ENCODE data around the gene ZNF189.

ZNF189 gene

DNA sequence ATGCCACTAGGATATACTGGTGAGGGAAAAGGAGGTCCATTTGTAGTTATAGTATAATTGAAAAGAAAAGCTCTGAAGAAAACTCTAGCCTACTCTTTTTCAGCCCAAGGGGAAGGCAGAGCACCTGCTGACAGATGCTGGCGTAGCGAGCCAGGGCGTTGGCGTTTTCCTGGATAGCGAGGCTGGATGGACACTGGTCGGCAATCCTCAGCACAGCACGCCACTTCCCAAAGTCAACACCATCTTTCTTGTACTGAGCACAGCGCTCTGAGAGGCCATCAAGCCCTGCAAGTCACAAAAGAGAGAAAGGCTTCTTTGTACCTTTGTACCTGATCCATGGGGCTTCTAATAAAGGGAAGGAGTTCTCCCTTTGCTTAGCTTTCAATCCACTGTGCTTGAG lies 28.7 kb downstream of the ZNF189 start:
- TF ChIP-seq, protein P1, sequence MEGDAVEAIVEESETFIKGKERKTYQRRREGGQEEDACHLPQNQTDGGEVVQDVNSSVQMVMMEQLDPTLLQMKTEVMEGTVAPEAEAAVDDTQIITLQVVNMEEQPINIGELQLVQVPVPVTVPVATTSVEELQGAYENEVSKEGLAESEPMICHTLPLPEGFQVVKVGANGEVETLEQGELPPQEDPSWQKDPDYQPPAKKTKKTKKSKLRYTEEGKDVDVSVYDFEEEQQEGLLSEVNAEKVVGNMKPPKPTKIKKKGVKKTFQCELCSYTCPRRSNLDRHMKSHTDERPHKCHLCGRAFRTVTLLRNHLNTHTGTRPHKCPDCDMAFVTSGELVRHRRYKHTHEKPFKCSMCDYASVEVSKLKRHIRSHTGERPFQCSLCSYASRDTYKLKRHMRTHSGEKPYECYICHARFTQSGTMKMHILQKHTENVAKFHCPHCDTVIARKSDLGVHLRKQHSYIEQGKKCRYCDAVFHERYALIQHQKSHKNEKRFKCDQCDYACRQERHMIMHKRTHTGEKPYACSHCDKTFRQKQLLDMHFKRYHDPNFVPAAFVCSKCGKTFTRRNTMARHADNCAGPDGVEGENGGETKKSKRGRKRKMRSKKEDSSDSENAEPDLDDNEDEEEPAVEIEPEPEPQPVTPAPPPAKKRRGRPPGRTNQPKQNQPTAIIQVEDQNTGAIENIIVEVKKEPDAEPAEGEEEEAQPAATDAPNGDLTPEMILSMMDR (IDR thresholded peaks at IDR 0.05; ENCODE audit: low read depth, low read length, missing control alignments), result no peak
- Histone ChIP-seq H3K36me3 (replicated peaks) (no peaks in the 10 kb centered on the region), H3K27ac (no peak overlapping the region), H3K4me3 (ENCODE audit: low read depth, low read length) (no peak overlapping the region), H3K27me3 (replicated peaks) (no peaks in the 10 kb centered on the region)
- in situ Hi-C loops (cut with HindIII; ENCODE audit: low pct_ligation_motif_present, low sequenced_read_pairs), result no loop called here
- no peak for DNase-seq

GRCh38 chr9:101427957-101428655 lies 29.5 kb downstream of the ZNF189 start:
- Histone ChIP-seq H3K4me3 (ENCODE audit: low read depth, low read length) (no peak overlapping the region), H3K27ac (no peak overlapping the region), H3K36me3 (replicated peaks) (no peaks in the 10 kb centered on the region), H3K27me3 (replicated peaks) (no peaks in the 10 kb centered on the region)
- in situ Hi-C loops (cut with HindIII; ENCODE audit: low pct_ligation_motif_present, low sequenced_read_pairs), result no loop called here
- TF ChIP-seq, protein P1 (IDR thresholded peaks at IDR 0.05; ENCODE audit: low read depth, low read length, missing control alignments), result no peak
- DNase-seq, result no peak

- no peaks in the 10 kb centered on the region for H3K27me3 ChIP-seq (replicated peaks)
- TF ChIP-seq, protein P1 (IDR thresholded peaks at IDR 0.05; ENCODE audit: low read depth, low read length, missing control alignments), result no peak
- DNase-seq, result no peak
- no peak overlapping the region for H3K4me3 ChIP-seq (ENCODE audit: low read depth, low read length)
- no peaks in the 10 kb centered on the region for H3K36me3 ChIP-seq (replicated peaks)
- in situ Hi-C loops (cut with HindIII; ENCODE audit: low pct_ligation_motif_present, low sequenced_read_pairs), result no loop called here
- no peak overlapping the region for H3K27ac ChIP-seq
These were observed 30.3 kb downstream of the ZNF189 start for GRCh38 chr9:101428909-101429308.

- no peak for DNase-seq
- Histone ChIP-seq H3K4me3 (ENCODE audit: low read depth, low read length) (no peak overlapping the region), H3K36me3 (replicated peaks) (no peaks in the 10 kb centered on the region), H3K27ac (no peak overlapping the region), H3K27me3 (replicated peaks) (no peaks in the 10 kb centered on the region)
- TF ChIP-seq, protein P1 (IDR thresholded peaks at IDR 0.05; ENCODE audit: low read depth, low read length, missing control alignments), result no peak
- in situ Hi-C loops (cut with HindIII; ENCODE audit: low pct_ligation_motif_present, low sequenced_read_pairs), result no loop called here
These were observed 31.1 kb downstream of the ZNF189 start for GRCh38 chr9:101429736-101430135.

- DNase-seq, result no peak
- Histone ChIP-seq H3K27ac (no peak overlapping the region), H3K27me3 (replicated peaks) (no peaks in the 10 kb centered on the region), H3K4me3 (ENCODE audit: low read depth, low read length) (no peak overlapping the region), H3K36me3 (replicated peaks) (no peaks in the 10 kb centered on the region)
- in situ Hi-C loops (cut with HindIII; ENCODE audit: low pct_ligation_motif_present, low sequenced_read_pairs), result no loop called here
- TF ChIP-seq, protein P1 (IDR thresholded peaks at IDR 0.05; ENCODE audit: low read depth, low read length, missing control alignments), result no peak
These were observed 33.5 kb downstream of the ZNF189 start for GRCh38 chr9:101432171-101432570.

- Histone ChIP-seq H3K36me3 (replicated peaks) (no peaks in the 10 kb centered on the region), H3K27me3 (replicated peaks) (no peaks in the 10 kb centered on the region), H3K27ac (no peak overlapping the region), H3K4me3 (ENCODE audit: low read depth, low read length) (no peak overlapping the region)
- TF ChIP-seq, protein P1 (IDR thresholded peaks at IDR 0.05; ENCODE audit: low read depth, low read length, missing control alignments), result no peak
- in situ Hi-C loops (cut with HindIII; ENCODE audit: low pct_ligation_motif_present, low sequenced_read_pairs), result no loop called here
- no peak for DNase-seq
These were observed 34.1 kb downstream of the ZNF189 start for GRCh38 chr9:101432740-101433139.

Measured in brain microvascular endothelial cell (primary cell).